Activated CD8-positive, alpha-beta memory T cell treated with anti-CD3 and anti-CD28 coated beads, Interleukin-2, amount 50 U/mL, for 24 hours (primary cell): Measurements from ENCODE around the gene OCA2.

Experiments used
- DNase-seq: peaks from one replicate; pipeline ENCODE4 v3.0.0-alpha.2; 2020; ENCODE audit errors: extremely low read depth

Gene OCA2

DNA sequence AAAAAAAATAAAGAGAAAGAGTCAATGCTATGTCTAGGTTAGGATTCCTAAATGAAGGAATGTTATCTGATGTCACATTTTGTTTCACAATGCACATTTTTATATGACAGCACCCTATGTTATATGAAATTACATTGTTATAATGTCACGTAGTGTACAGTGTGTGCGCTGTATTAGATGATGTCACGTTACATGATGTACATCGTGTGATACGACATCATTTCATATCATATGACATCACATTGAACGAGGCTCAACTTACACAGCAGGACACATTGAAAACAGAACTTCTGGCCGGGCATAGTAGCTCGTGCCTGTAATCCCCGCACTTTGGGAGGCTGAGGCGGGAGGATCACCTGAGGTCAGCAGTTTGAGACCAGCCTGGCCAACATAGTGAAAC is 150.0 kb downstream of the OCA2 start:
- DNase-seq: no peak

GRCh38 chr15:27939246-27939645 is 159.9 kb downstream of the OCA2 start:
- no peak for DNase-seq

- DNase-seq: no peak
Measured at GRCh38 chr15:27937851-27938250, 161.3 kb downstream of the OCA2 start.

DNA sequence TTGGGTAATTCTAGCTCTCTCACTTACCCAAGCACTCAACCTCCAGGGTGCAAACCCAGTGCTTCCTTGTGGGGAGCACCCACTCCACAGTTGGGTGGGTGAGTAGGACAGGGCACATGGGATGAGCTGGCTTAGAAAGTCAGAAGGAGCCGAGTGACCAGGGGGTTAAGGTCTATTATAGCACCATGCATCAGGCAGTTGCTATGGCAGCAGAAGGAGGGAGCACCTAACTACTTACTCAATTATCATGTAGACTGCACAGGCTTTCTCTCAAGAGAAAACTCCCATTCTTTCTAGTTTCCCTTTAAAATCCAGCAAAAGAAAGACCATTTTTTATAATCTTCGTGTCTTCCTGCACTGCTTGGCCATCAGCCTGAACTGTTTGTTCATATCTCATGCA is 163.0 kb downstream of the OCA2 start:
- no peak for DNase-seq

DNA sequence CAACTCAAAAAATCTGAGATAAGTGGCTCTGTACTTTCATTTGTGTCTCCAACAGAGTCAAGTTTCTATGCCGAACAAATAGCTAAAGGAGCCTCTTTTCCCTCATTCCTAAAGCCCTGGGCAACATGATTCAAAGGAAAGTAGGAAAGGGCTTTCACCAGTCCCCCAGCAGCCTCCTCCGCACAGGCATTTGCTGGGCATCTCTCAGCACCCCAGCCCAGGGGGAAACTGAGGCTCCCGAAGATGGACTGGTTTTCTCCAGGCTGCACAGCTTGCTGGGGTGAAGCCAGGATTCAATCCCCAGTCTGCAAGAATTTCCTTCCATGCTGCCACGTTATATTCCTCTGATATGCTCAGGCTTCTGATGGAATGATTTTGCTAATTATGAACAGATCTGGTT is 163.8 kb downstream of the OCA2 start:
- DNase-seq: no peak

DNA sequence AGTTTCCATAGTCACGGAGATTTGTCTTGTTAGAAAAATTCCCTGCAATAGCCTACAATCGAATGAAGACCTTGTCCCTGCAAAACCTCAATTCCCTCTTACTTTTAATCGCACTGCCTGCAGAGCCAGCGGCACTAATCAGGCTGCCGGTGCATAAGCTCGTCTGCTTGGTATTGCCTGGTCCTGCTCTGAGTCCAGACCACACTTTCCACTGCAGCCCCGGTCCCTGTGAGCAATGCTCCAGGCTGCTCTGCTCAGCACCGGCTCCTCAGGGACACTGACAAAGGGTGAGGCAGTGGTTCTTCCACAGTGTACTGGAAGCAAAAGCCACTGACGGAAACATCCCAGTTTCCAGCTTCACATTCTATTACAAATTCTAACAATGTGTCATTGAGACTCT is 164.3 kb downstream of the OCA2 start:
- DNase-seq: no peak

DNA sequence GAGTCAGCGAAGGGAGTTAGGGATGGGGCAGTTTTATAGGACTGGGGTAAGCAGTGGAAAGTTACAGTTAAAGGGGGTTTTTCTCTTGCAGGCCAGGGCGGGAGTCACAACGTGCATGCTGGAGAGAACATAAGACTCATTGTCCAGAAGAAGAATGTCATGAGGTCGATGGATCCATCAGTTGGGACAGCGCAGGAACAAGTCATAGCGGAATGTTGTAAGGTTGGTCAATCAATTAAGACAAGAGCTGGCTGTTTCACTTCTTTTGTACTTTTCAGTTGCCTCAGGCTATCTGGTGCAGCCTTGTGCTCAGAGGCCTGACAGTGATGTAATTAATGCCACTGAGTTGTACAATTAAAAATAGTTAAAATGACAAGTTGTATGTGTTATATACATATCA is 165.6 kb downstream of the OCA2 start:
- DNase-seq: no peak

DNA sequence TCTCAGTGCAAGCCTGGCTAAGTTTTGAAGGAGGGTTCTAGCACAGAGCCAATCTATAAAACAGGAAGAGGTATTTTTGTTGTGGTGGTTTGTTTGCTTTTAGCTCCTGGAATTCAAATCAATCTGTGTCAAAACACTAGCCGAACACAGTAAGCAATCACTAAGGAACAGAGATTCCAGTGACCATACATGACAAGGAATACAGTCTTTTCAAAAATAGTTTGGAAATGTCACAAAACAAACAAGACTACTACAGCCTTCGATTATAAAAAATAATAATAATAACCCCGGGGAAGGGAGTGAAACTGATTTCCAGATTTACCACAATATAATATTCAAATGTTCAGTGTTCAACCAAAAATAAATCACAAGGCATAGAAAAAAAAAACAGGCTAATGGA is 166.5 kb downstream of the OCA2 start:
- no peak for DNase-seq

GRCh38 chr15:27928386-27928785 is 170.7 kb downstream of the OCA2 start:
- DNase-seq: no peak

DNA sequence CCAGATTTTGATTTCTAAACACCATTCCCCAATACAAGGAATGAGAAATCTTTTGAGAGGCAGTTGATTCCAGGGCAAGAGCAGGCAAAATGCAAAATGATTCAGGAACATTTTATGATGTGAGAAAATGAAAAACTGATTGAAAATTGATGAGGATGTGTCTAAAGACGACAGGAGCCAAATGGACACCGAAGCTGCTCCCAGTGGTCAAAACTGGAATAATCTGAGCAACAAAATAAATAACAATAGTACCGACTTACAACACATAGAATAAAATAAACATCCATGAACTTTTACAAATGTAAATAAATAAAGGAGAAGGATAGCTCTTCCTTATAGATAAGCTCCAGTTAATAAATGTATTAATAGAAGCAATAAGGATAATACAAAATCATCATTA is 186.8 kb downstream of the OCA2 start:
- no peak for DNase-seq

DNA sequence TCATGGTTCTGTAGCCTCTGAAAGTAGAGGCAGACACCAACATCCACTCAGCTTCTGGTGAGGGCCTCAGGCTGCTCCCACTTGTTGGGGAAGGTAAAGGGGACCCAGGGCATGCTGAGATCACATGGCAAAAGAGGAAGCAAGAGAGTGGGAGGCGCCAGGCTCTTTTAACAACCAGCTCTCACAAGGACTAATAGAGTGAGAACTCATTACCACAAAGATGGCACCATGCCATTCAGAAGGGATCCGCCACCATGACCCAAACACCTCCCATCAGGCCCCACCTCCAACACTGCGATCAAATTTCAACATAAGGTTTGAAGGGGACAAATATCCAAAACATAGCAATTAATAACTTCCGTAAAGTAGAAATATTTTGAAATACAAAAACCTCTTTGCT is 192.3 kb downstream of the OCA2 start:
- no peak for DNase-seq

GRCh38 chr15:27903405-27903804 is 195.7 kb downstream of the OCA2 start:
- DNase-seq: no peak

GRCh38 chr15:27902680-27903385 is 196.3 kb downstream of the OCA2 start:
- DNase-seq: no peak

GRCh38 chr15:27899583-27900285 is 199.4 kb downstream of the OCA2 start:
- DNase-seq: no peak

- DNase-seq: no peak
Measured at GRCh38 chr15:27897481-27897880, 201.6 kb downstream of the OCA2 start.

DNA sequence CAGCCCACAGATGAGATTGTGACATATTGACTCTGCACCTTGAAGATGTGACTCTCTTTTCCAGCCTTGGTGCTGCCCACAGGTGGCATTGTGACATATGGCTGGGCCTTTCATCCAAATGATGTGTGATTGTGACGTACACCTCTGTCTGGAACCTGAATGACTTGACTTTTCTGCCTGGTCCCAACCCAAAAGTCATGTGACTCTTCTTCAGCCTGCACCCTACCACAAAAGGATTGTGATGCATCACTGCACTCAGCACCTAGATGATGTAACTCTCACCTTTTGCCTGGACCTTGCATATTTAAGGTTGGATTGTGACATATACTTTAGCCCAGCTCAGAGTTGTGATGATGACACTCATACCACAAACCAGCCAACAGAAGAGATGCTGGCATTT is 204.5 kb downstream of the OCA2 start:
- DNase-seq: no peak

DNA sequence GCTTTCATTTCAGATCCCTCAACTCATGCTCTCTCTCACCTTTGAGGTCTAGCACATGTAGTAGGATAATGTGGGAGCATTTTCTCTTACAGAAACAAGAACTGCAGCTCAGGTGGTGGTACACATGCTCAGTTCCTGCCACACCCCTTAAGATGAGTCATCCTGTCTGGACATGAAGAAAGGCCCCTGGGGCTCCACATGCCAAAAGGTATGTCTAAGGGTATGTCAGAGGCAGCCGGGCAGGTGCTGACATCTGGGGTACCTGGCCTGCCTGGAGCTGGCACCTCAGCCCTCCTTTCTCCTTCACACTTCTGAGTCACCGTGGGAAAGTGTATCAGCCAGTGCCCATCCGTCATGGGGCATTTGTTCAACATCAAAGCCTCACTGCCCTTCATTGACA is 209.9 kb downstream of the OCA2 start:
- no peak for DNase-seq

DNA sequence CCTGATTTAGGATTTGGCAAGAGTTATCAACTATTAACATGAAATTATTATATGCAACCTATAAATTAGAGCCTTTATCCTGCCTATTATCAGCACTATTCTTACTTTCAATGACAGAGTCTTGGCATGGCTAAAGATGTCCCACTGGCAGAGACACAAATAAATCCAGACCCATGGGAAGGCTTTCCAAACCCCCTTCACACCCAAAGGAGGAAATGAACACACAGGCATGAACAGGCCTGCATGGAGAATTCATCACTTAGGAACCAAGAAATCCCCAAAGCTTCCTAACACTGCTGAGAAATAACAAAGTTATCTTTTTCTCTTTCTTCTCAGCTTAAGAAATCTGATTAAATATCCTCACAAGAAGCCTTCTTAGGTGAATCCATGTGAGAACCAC is 213.9 kb downstream of the OCA2 start:
- no peak for DNase-seq

GRCh38 chr15:27884726-27885125 is 214.4 kb downstream of the OCA2 start:
- DNase-seq: no peak

DNA sequence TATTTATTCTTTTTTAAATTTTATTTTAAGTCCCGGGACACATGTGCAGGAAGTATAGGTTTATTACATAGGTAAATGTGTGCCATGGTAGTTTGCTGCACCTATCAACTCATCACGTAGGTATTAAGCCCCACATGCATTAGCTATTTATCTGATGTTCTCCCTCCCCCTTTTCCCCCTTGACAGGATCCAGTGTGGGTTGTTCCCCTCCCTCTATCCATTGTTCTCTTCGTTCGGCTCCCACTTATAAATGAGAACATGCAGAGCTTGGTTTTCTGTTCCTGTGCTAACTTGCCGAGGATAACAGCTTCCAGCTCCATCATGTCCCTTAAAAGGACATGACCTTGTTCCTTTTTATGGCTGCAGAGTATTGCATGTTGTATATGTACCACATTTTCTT is 220.3 kb downstream of the OCA2 start:
- no peak for DNase-seq

DNA sequence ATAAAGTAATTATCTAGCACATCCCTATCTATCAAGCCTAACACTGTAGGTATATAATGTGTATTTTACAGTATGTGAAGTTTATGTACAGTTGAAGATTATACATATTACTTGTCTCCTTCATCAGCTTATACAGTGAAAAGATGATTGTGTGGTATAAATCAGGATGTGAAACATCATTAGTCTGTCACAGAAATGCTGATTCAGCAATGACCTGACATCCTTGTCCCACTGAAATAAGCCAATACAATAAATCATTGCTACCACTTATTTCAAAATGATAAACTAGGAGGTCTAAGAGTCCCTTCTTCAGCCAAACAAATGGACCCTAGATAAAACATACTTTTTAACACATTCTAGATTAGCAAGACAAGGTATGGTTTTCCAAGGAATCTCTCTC is 225.3 kb downstream of the OCA2 start:
- DNase-seq: no peak

- no peak for DNase-seq
Measured at GRCh38 chr15:27873039-27873438, 226.1 kb downstream of the OCA2 start.

DNA sequence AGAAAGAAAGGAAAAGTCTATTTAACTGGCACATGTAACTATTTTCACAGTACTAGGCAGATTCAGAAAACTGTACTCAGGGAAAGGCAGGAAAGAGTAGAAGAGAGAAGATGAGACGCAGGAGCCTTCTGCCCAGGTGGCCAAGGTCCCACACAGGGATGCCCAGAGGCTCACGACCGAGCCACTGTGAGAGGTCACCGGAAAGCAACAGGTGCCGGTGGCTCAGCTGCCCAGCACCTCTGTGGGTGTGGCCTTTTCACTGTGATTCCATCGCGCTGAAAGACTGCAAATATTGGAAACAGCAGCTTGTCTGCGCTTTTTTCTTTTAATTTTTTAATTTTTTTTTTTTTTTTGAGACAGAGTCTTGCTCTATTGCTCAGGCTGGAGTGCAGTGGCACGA is 226.8 kb downstream of the OCA2 start:
- DNase-seq: no peak

- DNase-seq: no peak
Measured at GRCh38 chr15:27871902-27872260, 227.2 kb downstream of the OCA2 start.
